ENCODE results near the gene FOXP1.

- no peak for TF ChIP-seq EZH2 (IDR thresholded peaks at IDR 0.05; ENCODE audit: borderline replicate concordance, insufficient read depth, low read depth, low read length, poor library complexity, severe bottlenecking)
- no peak for TF ChIP-seq CTCF (IDR thresholded peaks at IDR 0.05)
Measured at GRCh38 chr3:71618538-71618937, 35.0 kb upstream of the FOXP1 start.

Measured in B cell (primary cell).